ENCODE data around the gene HMCN2. TPM values are rescaled to one million over a fixed set of nuclear protein-coding genes. Genes with fewer than 3 reads are reported as not detected.

HMCN2 gene
- polyA plus RNA-seq, 1 of the 3 experiments (the other 2 are of a cell fraction) = 0.15 TPM

GRCh38 chr9:130232899-130233586 lies 32.5 kb upstream of the HMCN2 start:
- H3K9me3 ChIP-seq = no peaks in the 10 kb centered on the region
- no peak overlapping the region for H3K4me3 ChIP-seq (ENCODE audit: low read depth in 2 of 2, low read length in 1 of 2)
- peaks cover 0 to 5% of the 10 kb centered on the region in 2 experiments; a peak in 1 of 4 replicates for H3K4me1 ChIP-seq (ENCODE audit: control insufficient read depth in 1 of 2, insufficient read depth in 2 of 2, low read depth in 1 of 2, low read length in 1 of 2)
- H3K9me2 ChIP-seq = no peaks in the 10 kb centered on the region
- no peaks in the 10 kb centered on the region for H3F3A ChIP-seq (replicated peaks; ENCODE audit: insufficient read depth)
- no peak for DNase-seq
- ChIA-PET CTCF (interaction anchor here (1.3 to 2.0 kb wide), 2 partner anchors 10 to 125 kb away, joined by 3 to 6 read pairs; no protein-coding TSS in a partner anchor), POLR2A (no interaction called here)
- no peak overlapping the region for H2AFZ ChIP-seq (ENCODE audit: low read depth)
- no peaks in the 10 kb centered on the region; the same call in 1 of the 2 replicates for H3K79me2 ChIP-seq (ENCODE audit: insufficient read depth)
- no peaks in the 10 kb centered on the region for H3K27me3 ChIP-seq (ENCODE audit: insufficient read depth)
- H3K36me3 ChIP-seq (replicated peaks in 1 of 2; ENCODE audit: control insufficient read depth in 1 of 2, insufficient read depth in 2 of 2, low read length in 1 of 2) = peaks cover 24 to 25% of the 10 kb centered on the region in 2 experiments
- no peak overlapping the region for H3K27ac ChIP-seq (ENCODE audit: low read depth in 2 of 2, low read length in 1 of 2)
- 91% methylated on average over 27 of the region's 27 CpGs for WGBS (ENCODE audit: low lambda C conversion rate)
- no peak for TF ChIP-seq MXI1 (IDR thresholded peaks at IDR 0.05; ENCODE audit: low read depth, low read length)
- no peak for TF ChIP-seq NRF1 (IDR thresholded peaks at IDR 0.05; ENCODE audit: low read depth, low read length)
- no peak for TF ChIP-seq TAF1 (IDR thresholded peaks at IDR 0.05; ENCODE audit: borderline replicate concordance, low read depth, low read length)
- no peak for TF ChIP-seq RXRA (IDR thresholded peaks at IDR 0.05; ENCODE audit: borderline replicate concordance, low read depth)
- no peak for TF ChIP-seq JUND (IDR thresholded peaks at IDR 0.05)
- no peak for TF ChIP-seq EZH2phosphoT487 (IDR thresholded peaks at IDR 0.05; ENCODE audit: borderline replicate concordance, low read depth)
- no peak for TF ChIP-seq ELF1 (IDR thresholded peaks at IDR 0.05)
- TF ChIP-seq CHD2 (IDR thresholded peaks at IDR 0.05; ENCODE audit: low read length, partially characterized antibody) = no peak
- no peak for TF ChIP-seq NFIC (IDR thresholded peaks at IDR 0.05; ENCODE audit: borderline replicate concordance)
- TF ChIP-seq MEF2A (IDR thresholded peaks at IDR 0.05; ENCODE audit: borderline replicate concordance, low read depth) = no peak
- TF ChIP-seq USF1 (IDR thresholded peaks at IDR 0.05; ENCODE audit: borderline replicate concordance, low read depth) = no peak
- TF ChIP-seq FOSL2 (IDR thresholded peaks at IDR 0.05; ENCODE audit: borderline replicate concordance, low read depth) = no peak
- no peak overlapping the region for H3K4me2 ChIP-seq
- no peak overlapping the region for H3K9ac ChIP-seq
- no peaks in the 10 kb centered on the region for H4K20me1 ChIP-seq (ENCODE audit: insufficient read depth)

DNA sequence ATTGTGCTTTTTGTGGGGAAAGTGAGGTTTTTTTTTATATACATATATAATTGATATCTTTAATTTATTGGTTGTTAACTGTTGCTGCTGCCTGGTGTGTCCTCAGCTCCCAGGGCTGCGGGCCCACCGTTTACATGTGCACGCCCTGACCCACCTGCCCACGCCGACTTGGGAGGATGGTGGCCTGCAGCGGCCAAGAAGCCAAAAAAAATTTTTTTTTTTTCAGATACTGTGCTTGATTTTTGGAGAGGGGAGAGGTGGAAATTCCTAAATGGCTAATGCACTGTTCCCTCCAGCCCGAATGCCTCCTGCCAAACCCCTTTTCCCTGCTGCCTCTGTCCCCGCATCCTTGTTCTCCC lies 32.0 kb upstream of the HMCN2 start:
- no peaks in the 10 kb centered on the region for H3K9me3 ChIP-seq
- H3K4me3 ChIP-seq (ENCODE audit: low read depth in 2 of 2, low read length in 1 of 2) = no peak overlapping the region
- WGBS (ENCODE audit: low lambda C conversion rate) = 97% methylated on average over 8 of the region's 8 CpGs
- no peak overlapping the region for H2AFZ ChIP-seq (ENCODE audit: low read depth)
- peaks cover 0 to 5% of the 10 kb centered on the region in 2 experiments; a peak in 1 of 4 replicates for H3K4me1 ChIP-seq (ENCODE audit: control insufficient read depth in 1 of 2, insufficient read depth in 2 of 2, low read depth in 1 of 2, low read length in 1 of 2)
- no peaks in the 10 kb centered on the region for H4K20me1 ChIP-seq (ENCODE audit: insufficient read depth)
- ChIA-PET CTCF (interaction anchor here (1.3 to 2.0 kb wide), 2 partner anchors 9 to 126 kb away, joined by 3 to 6 read pairs; no protein-coding TSS in a partner anchor), POLR2A (no interaction called here)
- no peaks in the 10 kb centered on the region; the same call in 1 of the 2 replicates for H3K79me2 ChIP-seq (ENCODE audit: insufficient read depth)
- peaks cover 20 to 24% of the 10 kb centered on the region in 2 experiments for H3K36me3 ChIP-seq (replicated peaks in 1 of 2; ENCODE audit: control insufficient read depth in 1 of 2, insufficient read depth in 2 of 2, low read length in 1 of 2)
- H3K9ac ChIP-seq = no peak overlapping the region
- no peaks in the 10 kb centered on the region for H3F3A ChIP-seq (replicated peaks; ENCODE audit: insufficient read depth)
- no peak overlapping the region for H3K27ac ChIP-seq (ENCODE audit: low read depth in 2 of 2, low read length in 1 of 2)
- no peak for DNase-seq
- H3K27me3 ChIP-seq (ENCODE audit: insufficient read depth) = no peaks in the 10 kb centered on the region
- no peaks in the 10 kb centered on the region for H3K9me2 ChIP-seq
- no peak overlapping the region for H3K4me2 ChIP-seq
- TF ChIP-seq RCOR1 (IDR thresholded peaks at IDR 0.05; ENCODE audit: low read length) (no peak), RXRA (IDR thresholded peaks at IDR 0.05; ENCODE audit: borderline replicate concordance, low read depth) (no peak), YY1 (IDR thresholded peaks at IDR 0.05; ENCODE audit: low read depth) (no peak), RFX5 (IDR thresholded peaks at IDR 0.05; ENCODE audit: low read length) (no peak), GABPA (IDR thresholded peaks at IDR 0.05; ENCODE audit: low read depth) (no peak), POLR2AphosphoS5 (IDR thresholded peaks at IDR 0.05; ENCODE audit: low read depth, low read length) (no peak), MXI1 (IDR thresholded peaks at IDR 0.05; ENCODE audit: low read depth, low read length) (no peak)
- TF ChIP-seq, protein P1, sequence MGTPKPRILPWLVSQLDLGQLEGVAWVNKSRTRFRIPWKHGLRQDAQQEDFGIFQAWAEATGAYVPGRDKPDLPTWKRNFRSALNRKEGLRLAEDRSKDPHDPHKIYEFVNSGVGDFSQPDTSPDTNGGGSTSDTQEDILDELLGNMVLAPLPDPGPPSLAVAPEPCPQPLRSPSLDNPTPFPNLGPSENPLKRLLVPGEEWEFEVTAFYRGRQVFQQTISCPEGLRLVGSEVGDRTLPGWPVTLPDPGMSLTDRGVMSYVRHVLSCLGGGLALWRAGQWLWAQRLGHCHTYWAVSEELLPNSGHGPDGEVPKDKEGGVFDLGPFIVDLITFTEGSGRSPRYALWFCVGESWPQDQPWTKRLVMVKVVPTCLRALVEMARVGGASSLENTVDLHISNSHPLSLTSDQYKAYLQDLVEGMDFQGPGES (IDR thresholded peaks at IDR 0.05; ENCODE audit: low read depth, low read length) = no peak
- TF ChIP-seq, protein P2, sequence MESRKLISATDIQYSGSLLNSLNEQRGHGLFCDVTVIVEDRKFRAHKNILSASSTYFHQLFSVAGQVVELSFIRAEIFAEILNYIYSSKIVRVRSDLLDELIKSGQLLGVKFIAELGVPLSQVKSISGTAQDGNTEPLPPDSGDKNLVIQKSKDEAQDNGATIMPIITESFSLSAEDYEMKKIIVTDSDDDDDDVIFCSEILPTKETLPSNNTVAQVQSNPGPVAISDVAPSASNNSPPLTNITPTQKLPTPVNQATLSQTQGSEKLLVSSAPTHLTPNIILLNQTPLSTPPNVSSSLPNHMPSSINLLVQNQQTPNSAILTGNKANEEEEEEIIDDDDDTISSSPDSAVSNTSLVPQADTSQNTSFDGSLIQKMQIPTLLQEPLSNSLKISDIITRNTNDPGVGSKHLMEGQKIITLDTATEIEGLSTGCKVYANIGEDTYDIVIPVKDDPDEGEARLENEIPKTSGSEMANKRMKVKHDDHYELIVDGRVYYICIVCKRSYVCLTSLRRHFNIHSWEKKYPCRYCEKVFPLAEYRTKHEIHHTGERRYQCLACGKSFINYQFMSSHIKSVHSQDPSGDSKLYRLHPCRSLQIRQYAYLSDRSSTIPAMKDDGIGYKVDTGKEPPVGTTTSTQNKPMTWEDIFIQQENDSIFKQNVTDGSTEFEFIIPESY (IDR thresholded peaks at IDR 0.05; ENCODE audit: borderline replicate concordance, low read depth) = no peak
- TF ChIP-seq, protein P3, sequence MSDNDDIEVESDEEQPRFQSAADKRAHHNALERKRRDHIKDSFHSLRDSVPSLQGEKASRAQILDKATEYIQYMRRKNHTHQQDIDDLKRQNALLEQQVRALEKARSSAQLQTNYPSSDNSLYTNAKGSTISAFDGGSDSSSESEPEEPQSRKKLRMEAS (IDR thresholded peaks at IDR 0.05; ENCODE audit: low read depth) = no peak
- TF ChIP-seq, protein P4, sequence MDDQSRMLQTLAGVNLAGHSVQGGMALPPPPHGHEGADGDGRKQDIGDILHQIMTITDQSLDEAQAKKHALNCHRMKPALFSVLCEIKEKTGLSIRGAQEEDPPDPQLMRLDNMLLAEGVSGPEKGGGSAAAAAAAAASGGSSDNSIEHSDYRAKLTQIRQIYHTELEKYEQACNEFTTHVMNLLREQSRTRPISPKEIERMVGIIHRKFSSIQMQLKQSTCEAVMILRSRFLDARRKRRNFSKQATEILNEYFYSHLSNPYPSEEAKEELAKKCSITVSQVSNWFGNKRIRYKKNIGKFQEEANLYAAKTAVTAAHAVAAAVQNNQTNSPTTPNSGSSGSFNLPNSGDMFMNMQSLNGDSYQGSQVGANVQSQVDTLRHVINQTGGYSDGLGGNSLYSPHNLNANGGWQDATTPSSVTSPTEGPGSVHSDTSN (IDR thresholded peaks at IDR 0.05) = no peak
